Retinal pigment epithelial cell (primary cell): Measurements from ENCODE around the gene SLC6A15.

Experiments
- DNase-seq: peaks from one replicate; pipeline ENCODE4 v3.0.0-alpha.2; 2010; ENCODE audit warnings: low read depth
- H3K4me3 ChIP-seq: 2 replicates; pipeline ENCODE4 v1.5.1; 2011; ENCODE audit warnings: mild to moderate bottlenecking, low read length, control low read depth, moderate library complexity
- TF ChIP-seq, protein P1 (sequence below): conservative IDR thresholded peaks from 2 replicates; pipeline ENCODE4 v1.5.1; 2011; ENCODE audit warnings: low read depth, low read length, control low read depth, inconsistent platforms

SLC6A15 gene

DNA sequence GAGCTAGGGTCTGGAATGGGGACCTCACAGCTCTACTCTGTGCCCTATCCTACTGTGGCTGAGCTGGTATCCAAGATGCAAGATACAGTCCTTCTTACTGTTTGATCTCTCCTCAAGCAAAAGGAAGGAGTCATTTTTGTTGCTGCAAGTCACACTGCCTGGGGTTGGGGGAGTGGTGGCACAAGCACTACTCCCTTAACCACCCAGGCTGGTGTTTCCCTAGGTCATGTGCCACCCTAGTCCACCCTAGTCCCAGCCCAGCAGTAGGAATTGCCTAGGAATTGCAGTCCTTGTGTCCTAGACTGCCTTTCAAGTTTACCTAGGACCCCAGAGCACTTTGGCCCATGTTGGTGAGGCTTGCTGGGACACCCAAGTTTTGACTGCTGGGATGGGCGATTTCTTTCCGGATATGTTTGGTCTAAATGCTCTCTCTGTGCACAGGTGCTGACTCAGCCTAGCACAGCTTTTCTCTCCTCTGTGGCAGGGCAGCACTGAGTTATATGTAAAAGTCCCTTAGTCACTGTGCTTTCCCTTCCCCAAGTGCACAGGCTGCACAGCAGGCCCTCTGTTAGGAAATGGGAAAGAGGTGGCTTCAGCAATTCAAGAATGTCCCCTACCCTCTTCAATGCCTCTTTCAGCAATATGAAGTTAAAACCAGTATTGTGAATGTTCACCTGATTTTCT, 54.9 kb downstream of the SLC6A15 start:
- H3K4me3 ChIP-seq = no peak overlapping the region
- no peak for DNase-seq
- TF ChIP-seq, protein P1, sequence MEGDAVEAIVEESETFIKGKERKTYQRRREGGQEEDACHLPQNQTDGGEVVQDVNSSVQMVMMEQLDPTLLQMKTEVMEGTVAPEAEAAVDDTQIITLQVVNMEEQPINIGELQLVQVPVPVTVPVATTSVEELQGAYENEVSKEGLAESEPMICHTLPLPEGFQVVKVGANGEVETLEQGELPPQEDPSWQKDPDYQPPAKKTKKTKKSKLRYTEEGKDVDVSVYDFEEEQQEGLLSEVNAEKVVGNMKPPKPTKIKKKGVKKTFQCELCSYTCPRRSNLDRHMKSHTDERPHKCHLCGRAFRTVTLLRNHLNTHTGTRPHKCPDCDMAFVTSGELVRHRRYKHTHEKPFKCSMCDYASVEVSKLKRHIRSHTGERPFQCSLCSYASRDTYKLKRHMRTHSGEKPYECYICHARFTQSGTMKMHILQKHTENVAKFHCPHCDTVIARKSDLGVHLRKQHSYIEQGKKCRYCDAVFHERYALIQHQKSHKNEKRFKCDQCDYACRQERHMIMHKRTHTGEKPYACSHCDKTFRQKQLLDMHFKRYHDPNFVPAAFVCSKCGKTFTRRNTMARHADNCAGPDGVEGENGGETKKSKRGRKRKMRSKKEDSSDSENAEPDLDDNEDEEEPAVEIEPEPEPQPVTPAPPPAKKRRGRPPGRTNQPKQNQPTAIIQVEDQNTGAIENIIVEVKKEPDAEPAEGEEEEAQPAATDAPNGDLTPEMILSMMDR = no peak

DNA sequence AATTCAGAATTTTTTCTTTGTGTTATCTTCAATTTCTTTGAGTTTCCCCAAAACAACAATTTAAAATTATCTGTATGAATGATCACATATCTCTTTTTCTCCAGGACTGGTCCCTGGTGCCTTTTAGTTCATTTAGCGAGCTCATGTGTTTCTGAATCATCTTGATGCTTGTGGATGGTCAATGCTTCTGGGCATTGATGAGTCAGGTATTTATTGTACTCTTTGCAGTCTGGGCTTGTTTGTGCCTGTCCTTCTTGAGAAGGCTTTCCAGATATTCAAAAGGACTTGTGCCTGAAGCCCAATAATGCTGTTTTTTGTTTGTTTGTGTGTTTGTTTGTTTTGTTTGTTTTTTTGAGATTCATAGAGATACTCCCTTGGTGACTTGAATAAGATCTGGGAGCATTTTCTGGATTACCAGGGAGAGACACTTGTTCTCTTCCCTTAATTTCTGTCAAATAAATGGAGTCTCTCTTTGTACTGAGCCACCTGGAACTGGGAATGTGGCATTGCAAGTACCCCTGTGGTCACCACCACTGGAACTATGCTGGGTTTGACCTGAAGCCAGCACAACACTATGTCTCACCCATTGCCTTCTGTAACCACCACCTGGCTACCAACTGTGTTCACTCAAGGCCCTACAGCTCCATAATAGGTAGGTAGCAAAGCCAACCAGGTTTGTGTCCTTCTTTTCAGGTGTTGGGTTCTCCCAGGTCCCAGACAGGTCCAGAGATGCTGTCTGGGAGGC, 56.3 kb downstream of the SLC6A15 start:
- H3K4me3 ChIP-seq = no peak overlapping the region
- TF ChIP-seq, protein P1 = no peak
- no peak for DNase-seq

DNA sequence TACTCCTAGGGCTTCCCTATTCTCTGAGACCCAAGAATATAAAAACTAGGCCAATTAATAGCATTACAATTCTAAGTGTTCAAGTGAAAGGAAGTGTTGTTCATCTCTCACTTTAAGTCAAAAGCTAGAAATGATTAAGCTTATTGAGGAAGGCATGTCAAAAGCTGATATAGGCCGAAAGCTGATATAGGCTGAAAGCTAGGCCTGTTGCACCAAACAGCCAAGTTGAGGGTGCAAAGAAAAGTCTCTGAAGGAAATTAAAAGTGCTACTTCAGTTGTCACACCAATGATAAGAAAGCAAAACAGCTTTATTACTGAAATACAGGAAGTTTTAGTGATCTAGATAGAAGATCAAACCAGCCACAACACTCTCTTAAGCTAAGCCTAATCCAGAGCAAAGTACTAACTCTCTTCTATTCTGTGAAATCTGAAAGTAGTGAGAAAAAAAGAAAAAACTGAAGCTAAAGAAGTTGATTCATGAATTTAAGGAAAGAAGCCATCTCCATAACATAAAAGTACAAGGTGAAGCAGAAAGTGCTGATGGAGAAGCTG, 68.9 kb downstream of the SLC6A15 start:
- DNase-seq = no peak
- H3K4me3 ChIP-seq = no peak overlapping the region
- TF ChIP-seq, protein P1 = no peak

DNA sequence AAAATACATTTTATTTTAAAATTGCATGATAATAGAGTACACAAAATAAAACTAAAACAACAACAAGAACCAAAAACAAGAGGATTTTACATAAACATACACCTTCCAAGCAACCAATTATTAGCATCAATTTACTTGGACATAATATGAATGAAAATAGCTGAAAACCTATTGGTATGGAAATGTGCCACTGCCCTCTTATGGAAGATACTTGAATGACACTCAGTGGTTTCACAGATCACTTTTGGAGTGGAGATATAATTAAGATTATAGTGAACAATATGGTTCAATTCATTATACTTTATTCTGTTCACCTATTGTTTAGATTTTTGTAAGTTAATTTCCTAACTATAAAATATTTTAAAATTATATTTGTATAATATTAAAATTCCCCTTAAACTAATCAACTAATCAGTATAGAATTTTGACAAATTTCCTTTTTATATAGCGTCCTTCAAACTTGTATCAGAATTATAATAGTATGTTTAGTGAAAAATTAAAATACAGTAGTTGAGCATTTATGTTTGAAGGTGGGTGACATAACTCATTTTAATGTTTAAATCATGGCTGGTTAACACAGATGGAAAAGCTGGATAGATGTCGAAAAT, 70.1 kb downstream of the SLC6A15 start:
- DNase-seq = peak; percentile 14
- TF ChIP-seq, protein P1 = peak; percentile 75
- H3K4me3 ChIP-seq = no peak overlapping the region

DNA sequence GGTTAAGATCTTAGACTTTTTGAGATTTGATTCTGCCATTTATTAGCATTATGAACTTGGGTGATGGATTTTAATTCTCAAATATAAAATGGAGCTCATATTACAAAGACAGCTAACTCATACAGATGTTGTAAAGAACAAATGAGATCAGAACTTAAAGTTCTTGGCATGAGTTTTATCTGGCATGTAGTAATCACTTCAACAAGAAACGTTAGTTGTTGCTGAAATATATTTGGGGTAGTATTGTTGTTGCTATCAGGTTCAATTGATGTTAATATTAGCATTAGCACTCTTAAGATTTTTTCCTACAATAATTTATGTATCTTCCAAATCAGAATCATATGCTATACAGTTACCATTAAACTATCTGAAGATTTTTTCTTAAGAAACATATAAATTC, 71.0 kb downstream of the SLC6A15 start:
- no peak for DNase-seq
- no peak overlapping the region for H3K4me3 ChIP-seq
- TF ChIP-seq, protein P1 = no peak

DNA sequence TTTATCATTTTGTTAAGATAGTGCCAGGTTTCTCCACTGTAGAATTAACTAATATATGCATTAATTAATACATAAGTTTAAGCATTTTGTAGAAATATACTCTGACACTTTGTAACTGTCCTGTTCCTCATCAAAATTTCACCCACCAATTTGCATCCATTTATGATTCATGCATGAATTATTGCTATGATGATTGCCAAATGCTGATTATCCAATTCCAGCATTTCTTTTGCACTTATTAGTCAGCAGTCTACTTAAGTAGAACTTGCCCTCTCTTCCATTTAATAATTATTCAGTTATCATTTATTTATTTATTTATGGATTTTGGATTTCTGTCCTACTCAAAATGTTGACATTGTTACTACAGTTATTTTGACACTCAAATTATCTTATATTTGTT, 72.2 kb downstream of the SLC6A15 start:
- TF ChIP-seq, protein P1 = no peak
- no peak for DNase-seq

More for the DNA sequence above, 72.2 kb downstream of the SLC6A15 start:
- no peak overlapping the region for H3K4me3 ChIP-seq
